Measurements from ENCODE around the gene ICA1L.

GRCh38 chr2:202780514-202781021 lies 91.0 kb downstream of the ICA1L start:
- TF ChIP-seq POLR2AphosphoS5 (IDR thresholded peaks at IDR 0.05) (no peak), POLR2A (IDR thresholded peaks at IDR 0.05) (no peak), CTCF (IDR thresholded peaks at IDR 0.05) (no peak)

All from prostate gland (tissue), 2 donors.